Activated B cell treated with CpG ODN at 0.5 μM for 24 hours (primary cell): Measurements from ENCODE around the gene RCBTB2. TPM values are rescaled to one million over a fixed set of nuclear protein-coding genes. Genes with fewer than 3 reads are reported as not detected.
"Not testable (repeated sequence)": the region's sequence is repeated elsewhere in the genome, so short reads cannot be mapped to it uniquely, and the experiment has no call there.

Source experiments
- ATAC-seq: fragments of 200-7000 bp; cut with Tn5 transposase; one replicate; pipeline ENCODE4 v1.10.0; 2021; ENCODE audit warnings: low read depth, mild to moderate bottlenecking, moderate library complexity
- CTCF ChIA-PET: fragments of 350-600 bp; sonication (Branson Sonifier 250); formaldehyde crosslinking; loops from one replicate; lab custom pipeline; 2021; ENCODE audit warnings: antibody characterized with exemption; lab: Charles Lee
- POLR2A ChIA-PET: fragments of 350-600 bp; sonication (Branson Sonifier 250); formaldehyde crosslinking; loops from one replicate; lab custom pipeline; 2021; ENCODE audit warnings: antibody characterized with exemption; lab: Charles Lee
- DNase-seq: peaks from one replicate; pipeline ENCODE4 v3.0.0; 2022
- H3K27ac Mint-ChIP-seq: one replicate; pipeline ENCODE4 v1.8.0; 2020; ENCODE audit warnings: mixed read lengths
- H3K27me3 Mint-ChIP-seq: one replicate; pipeline ENCODE4 v1.8.0; 2021; ENCODE audit warnings: mixed read lengths
- H3K36me3 Mint-ChIP-seq: one replicate; pipeline ENCODE4 v1.8.0; 2021; ENCODE audit warnings: low read depth, mixed read lengths
- H3K4me1 Mint-ChIP-seq: one replicate; pipeline ENCODE4 v1.8.0; 2021; ENCODE audit warnings: mixed read lengths
- H3K4me3 Mint-ChIP-seq: one replicate; pipeline ENCODE4 v1.8.0; 2020; ENCODE audit warnings: mild to moderate bottlenecking, mixed read lengths
- H3K9me3 Mint-ChIP-seq: one replicate; pipeline ENCODE4 v1.8.0; 2020; ENCODE audit warnings: mixed read lengths
- intact Hi-C: fragments of 100-400 bp; cut with micrococcal nuclease; formaldehyde crosslinking; loops from one replicate; pipeline ENCODE4 v1.15.1; 2024
- total RNA-seq: library from RNA; stranded (reverse); gene quantifications from 2 replicates; pipeline ENCODE4 v1.2.3, GENCODE V29; 2022
- TF ChIP-seq, protein P1 (sequence below): fragments of 200-600 bp; IDR thresholded peaks from one replicate; pipeline ENCODE4 v1.8.0; 2022; ENCODE audit warnings: antibody characterized with exemption, mild to moderate bottlenecking

RCBTB2 gene
- 2.3 and 2.4 TPM in 2 replicates for total RNA-seq

DNA sequence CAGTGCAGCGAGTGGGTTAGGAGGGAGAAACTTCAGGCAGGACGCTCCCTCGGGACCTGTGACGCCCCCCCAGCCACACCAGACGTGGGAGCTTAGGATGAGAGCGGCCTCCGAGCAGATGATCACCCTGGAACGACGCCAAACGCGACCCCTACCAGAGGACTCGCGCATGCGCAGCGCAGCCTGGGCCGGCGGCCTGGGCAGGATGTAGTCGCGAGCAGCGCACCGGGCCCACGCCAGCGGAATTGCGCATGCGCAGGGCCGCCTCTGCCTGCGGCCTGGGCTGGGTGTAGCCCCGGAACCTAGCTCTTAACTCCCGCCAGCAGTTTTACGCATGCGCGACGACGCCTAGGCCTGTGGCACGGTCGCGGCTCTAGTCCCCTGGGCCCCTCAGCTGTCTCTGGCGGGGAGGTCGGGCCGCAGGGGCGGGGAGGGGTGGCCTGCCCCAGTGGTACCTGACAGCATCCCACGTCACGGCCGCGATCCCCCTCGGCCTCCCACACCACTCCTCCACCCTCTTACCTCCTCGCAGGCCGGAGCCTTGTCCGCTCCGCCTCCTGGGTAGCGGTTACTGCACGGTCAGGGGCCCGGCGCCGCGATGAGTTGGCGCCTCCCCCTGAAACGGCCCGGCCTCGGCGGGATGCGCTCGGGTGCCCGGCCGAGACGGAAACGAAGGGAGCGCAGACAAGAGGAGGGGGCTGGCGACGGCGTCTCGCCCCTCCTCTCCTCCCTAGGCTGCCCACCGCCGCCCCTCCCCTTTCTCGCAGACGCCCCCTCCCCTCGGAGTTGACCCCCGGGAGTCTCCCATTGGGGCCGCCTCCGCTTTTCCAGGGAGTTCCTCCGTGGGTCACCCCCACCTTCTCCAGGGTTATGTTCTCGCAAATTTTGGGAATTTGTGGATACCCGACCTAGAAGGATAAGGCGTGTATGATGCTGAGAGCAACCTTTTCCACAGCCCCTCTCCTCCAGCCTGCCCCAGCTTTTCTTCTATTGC is at the start of gene RCBTB2:
TSS of gene RCBTB2 (minus strand) at position 575 of the 994 bp plus-strand sequence. CDS start 11,141 bp downstream, outside the sequence.
- Mint-ChIP-seq H3K27ac (peak within 1 kb of the TSS; percentile 94), H3K4me3 (peak within 1 kb of the TSS; percentile 95), H3K4me1 (peaks cover 20% of the 10 kb centered on the region), H3K9me3 (peaks cover 2% of the 10 kb centered on the region), H3K27me3 (peaks cover 12% of the 10 kb centered on the region), H3K36me3 (peaks cover 4% of the 10 kb centered on the region)
- CTCF ChIA-PET: interaction anchor here (0.9 to 1.7 kb wide), 4 partner anchors 27 to 406 kb away, joined by 3 to 10 read pairs (median 4); no protein-coding TSS in a partner anchor
- ATAC-seq (peak; percentile 94), DNase-seq (peak; percentile 98)
- intact Hi-C loops: loop anchor here (1.0 to 2.0 kb wide), 8 partner anchors 28 to 496 kb away; partner anchors contain the start of genes MED4, NUDT15 and RB1
- TF ChIP-seq, protein P1, sequence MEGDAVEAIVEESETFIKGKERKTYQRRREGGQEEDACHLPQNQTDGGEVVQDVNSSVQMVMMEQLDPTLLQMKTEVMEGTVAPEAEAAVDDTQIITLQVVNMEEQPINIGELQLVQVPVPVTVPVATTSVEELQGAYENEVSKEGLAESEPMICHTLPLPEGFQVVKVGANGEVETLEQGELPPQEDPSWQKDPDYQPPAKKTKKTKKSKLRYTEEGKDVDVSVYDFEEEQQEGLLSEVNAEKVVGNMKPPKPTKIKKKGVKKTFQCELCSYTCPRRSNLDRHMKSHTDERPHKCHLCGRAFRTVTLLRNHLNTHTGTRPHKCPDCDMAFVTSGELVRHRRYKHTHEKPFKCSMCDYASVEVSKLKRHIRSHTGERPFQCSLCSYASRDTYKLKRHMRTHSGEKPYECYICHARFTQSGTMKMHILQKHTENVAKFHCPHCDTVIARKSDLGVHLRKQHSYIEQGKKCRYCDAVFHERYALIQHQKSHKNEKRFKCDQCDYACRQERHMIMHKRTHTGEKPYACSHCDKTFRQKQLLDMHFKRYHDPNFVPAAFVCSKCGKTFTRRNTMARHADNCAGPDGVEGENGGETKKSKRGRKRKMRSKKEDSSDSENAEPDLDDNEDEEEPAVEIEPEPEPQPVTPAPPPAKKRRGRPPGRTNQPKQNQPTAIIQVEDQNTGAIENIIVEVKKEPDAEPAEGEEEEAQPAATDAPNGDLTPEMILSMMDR: no peak
- POLR2A ChIA-PET: interaction anchor here (0.5 to 2.0 kb wide), 12 partner anchors 21 to 1260 kb away, joined by 3 to 14 read pairs (median 4); no protein-coding TSS in a partner anchor

DNA sequence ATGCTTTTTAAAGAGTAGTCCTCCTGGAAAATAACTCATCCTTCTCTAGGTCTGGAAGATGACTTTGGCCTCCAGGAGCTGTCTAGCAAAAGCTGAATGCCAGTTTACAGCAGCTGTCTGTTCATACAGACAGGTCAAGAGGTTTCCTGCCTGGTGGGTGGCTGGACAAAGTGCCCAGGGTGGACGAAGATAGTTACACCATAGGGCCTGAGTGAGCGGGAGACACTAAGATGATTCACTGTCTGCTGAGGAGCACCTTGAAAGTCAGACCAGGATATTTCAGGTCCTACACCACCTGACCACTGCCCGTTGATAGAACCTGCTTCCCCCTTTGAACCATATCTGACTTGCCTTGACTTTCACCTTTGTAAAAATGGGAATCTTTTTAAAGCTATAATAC is 49.2 kb upstream of the RCBTB2 start:
- Mint-ChIP-seq H3K27ac (no peak overlapping the region), H3K9me3 (no peaks in the 10 kb centered on the region), H3K27me3 (peaks cover 45% of the 10 kb centered on the region), H3K4me1 (peaks cover 33% of the 10 kb centered on the region), H3K4me3 (no peak overlapping the region), H3K36me3 (no peaks in the 10 kb centered on the region)
- ChIA-PET CTCF (interaction anchor here (1.2 to 8.1 kb wide), 4 partner anchors 103 to 487 kb away, joined by 4 to 92 read pairs (median 8); partner anchors contain the start of gene MED4), POLR2A (interaction anchor here (1.7 kb wide), 1 partner anchor 277 kb away, joined by 4 read pairs; no protein-coding TSS in a partner anchor)
- ATAC-seq: no peak
- DNase-seq: no peak
- intact Hi-C loops: no loop called here
- TF ChIP-seq, protein P1: no peak

DNA sequence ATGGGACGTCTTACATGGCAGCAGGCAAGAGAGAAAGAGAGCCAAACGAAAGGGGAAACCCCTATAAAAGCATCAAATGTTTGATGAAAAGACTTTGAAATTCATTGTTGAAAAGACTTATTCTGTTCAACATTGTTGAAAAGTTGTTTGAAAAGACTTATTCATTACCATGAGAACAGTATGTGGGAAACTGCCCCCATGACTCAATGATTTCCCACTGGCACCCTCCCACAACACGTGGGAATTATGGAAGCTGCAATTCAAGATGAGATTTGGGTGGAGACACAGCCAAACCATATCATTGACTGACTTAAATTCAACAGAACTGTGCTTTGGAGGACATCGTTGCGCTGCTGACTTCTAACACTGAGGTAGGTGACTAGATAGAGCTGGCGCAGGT is 48.0 kb upstream of the RCBTB2 start:
- peaks cover 21% of the 10 kb centered on the region for H3K4me1 Mint-ChIP-seq
- H3K27ac Mint-ChIP-seq: no peak overlapping the region
- CTCF ChIA-PET: interaction anchor here (0.9 to 8.1 kb wide), 21 partner anchors 10 to 503 kb away, joined by 3 to 92 read pairs (median 4); partner anchors contain the start of genes ITM2B, MED4 and RCBTB2
- no peak for DNase-seq
- no peak for ATAC-seq
- no peaks in the 10 kb centered on the region for H3K9me3 Mint-ChIP-seq
- intact Hi-C loops: loop anchor here (1.0 to 2.0 kb wide), 6 partner anchors 180 to 542 kb away; no protein-coding TSS in a partner anchor
- TF ChIP-seq, protein P1: no peak
- POLR2A ChIA-PET: interaction anchor here (1.0 to 2.2 kb wide), 3 partner anchors 247 to 486 kb away, joined by 3 to 28 read pairs (median 4); partner anchors contain the start of gene MED4
- no peak overlapping the region for H3K4me3 Mint-ChIP-seq
- H3K27me3 Mint-ChIP-seq: peaks cover 47% of the 10 kb centered on the region
- no peaks in the 10 kb centered on the region for H3K36me3 Mint-ChIP-seq

DNA sequence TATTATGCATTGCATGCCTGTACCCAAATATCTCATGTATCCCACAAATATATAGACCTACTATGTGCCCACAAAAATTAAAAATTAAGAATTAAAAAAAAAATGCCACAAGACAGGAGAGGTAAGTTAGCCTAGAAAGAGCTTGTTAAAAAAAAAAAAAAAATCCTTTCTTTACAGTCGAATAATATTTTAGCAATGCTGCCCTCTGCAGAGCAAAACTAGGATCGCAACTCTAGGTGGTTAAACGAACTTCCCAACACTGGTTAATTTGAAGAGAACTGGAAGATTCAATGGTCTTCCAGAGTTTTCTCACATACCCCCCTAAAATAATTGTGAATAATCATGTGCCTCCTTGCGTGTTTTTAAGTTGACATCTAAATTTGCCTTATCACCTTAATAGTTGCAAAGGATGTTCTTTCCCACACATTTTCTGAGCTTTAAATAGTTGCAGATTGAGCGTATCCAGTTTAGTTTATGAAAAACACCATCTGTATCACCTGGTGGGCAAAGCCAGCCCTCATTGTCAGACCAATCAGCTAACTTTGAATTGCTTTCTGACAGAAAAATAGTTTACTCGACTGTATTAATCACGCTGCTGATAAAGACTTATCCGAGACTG is 47.4 kb upstream of the RCBTB2 start:
- Mint-ChIP-seq H3K9me3 (no peaks in the 10 kb centered on the region), H3K27me3 (peaks cover 51% of the 10 kb centered on the region), H3K4me3 (no peak overlapping the region), H3K4me1 (peaks cover 21% of the 10 kb centered on the region), H3K36me3 (no peaks in the 10 kb centered on the region), H3K27ac (no peak overlapping the region)
- ChIA-PET CTCF (interaction anchor here (0.6 to 8.1 kb wide), 33 partner anchors 10 to 542 kb away, joined by 3 to 92 read pairs (median 4); partner anchors contain the start of genes ITM2B, MED4, NUDT15 and RCBTB2), POLR2A (interaction anchor here (0.6 to 2.2 kb wide), 11 partner anchors 45 to 543 kb away, joined by 3 to 28 read pairs (median 4); partner anchors contain the start of genes MED4, NUDT15, RB1 and RCBTB2)
- ATAC-seq: peak; percentile 47
- no peak for DNase-seq
- TF ChIP-seq, protein P1: peak; percentile 38
- intact Hi-C loops: loop anchor here (1.0 to 2.0 kb wide), 6 partner anchors 179 to 541 kb away; no protein-coding TSS in a partner anchor

- H3K27ac Mint-ChIP-seq, DNase-seq, H3K4me3 Mint-ChIP-seq, H3K36me3 Mint-ChIP-seq, ATAC-seq, H3K9me3 Mint-ChIP-seq: not testable (repeated sequence)
- CTCF ChIA-PET: interaction anchor here (0.6 to 8.1 kb wide), 29 partner anchors 9 to 542 kb away, joined by 3 to 92 read pairs (median 4); partner anchors contain the start of genes ITM2B, MED4, NUDT15 and RCBTB2
- Mint-ChIP-seq H3K27me3 (peaks cover 54% of the 10 kb centered on the region), H3K4me1 (peaks cover 23% of the 10 kb centered on the region)
- POLR2A ChIA-PET: interaction anchor here (0.7 to 2.2 kb wide), 10 partner anchors 18 to 542 kb away, joined by 3 to 28 read pairs (median 6); partner anchors contain the start of genes MED4, NUDT15, RB1 and RCBTB2
- intact Hi-C loops: loop anchor here (1.0 to 2.0 kb wide), 14 partner anchors 18 to 541 kb away; partner anchors contain the start of gene ITM2B
These were observed 47.0 kb upstream of the RCBTB2 start for GRCh38 chr13:48579919-48580180.
